ENCODE data around the gene RAB7A. TPM values are rescaled to one million over a fixed set of nuclear protein-coding genes. Genes with fewer than 3 reads are reported as not detected.

RAB7A gene
- total RNA-seq (ENCODE audit: low replicate concordance), result 47.5 and 51.2 TPM in 2 replicates

DNA sequence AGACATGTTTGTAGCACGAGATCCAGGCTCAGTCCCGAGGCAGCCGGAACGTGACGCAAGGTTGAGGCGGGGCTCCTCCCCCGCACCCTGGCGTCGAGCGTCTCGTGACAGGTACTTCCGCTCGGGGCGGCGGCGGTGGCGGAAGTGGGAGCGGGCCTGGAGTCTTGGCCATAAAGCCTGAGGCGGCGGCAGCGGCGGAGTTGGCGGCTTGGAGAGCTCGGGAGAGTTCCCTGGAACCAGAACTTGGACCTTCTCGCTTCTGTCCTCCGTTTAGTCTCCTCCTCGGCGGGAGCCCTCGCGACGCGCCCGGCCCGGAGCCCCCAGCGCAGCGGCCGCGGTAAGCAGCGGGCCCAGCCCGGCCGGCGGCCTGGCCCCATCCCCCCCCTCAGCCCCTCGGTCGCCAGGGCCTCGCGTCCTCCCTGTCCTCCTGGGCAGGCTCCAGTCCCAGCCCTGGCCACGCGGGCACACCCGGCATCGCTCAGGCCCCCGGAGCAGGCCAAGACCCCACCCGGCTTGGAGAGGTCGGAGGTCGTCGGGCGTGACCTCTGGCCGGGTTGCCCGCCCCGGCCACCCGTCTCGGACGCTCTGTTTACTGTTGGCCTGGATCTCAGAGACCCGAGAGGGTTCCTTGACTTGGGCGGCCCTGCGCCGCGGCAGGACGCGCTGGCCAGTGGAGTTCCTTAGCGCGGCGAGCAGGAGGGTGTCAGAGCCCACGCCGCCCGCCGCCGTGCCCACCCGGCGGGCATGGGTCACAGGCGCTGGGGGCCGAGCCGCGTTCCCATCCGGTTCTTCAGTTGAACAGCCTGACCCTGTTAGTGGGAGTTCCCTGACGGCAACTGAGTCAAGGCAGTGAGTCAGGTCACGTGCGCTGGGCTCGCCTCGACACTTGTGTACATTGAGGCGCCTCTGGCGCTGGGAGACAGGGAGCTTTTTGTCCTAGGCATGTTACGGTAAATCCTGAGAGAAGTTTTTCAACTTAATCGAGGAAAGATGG is at the start of gene RAB7A:
Gene RAB7A, plus strand, starts transcription at position 161 of the 994 bp plus-strand sequence. CDS start 69,185 bp downstream, outside the sequence.
- Histone ChIP-seq H2AFZ (replicated peaks) (peak within 1 kb of the TSS; percentile 97), H3K9ac (peak within 1 kb of the TSS; percentile 88), H3K27me3 (peaks cover 3% of the 10 kb centered on the region), H3K79me2 (ENCODE audit: low read depth) (peaks cover 57% of the 10 kb centered on the region), H3K9me3 (ENCODE audit: low read depth) (no peaks in the 10 kb centered on the region), H3F3A (ENCODE audit: low read depth) (peaks cover 4% of the 10 kb centered on the region), H3K4me2 (peak within 1 kb of the TSS; percentile 94), H3K4me1 (peaks cover 16% of the 10 kb centered on the region), H3K4me3 (peak within 1 kb of the TSS; percentile 93), H4K20me1 (ENCODE audit: low read depth) (peaks cover 48% of the 10 kb centered on the region), H3K27ac (peak within 1 kb of the TSS; percentile 69), H3K36me3 (no peaks in the 10 kb centered on the region)
- no peak for TF ChIP-seq EZH2phosphoT487 (IDR thresholded peaks at IDR 0.05)
- peak; percentile 40 for TF ChIP-seq EZH2 (IDR thresholded peaks at IDR 0.05)
- Mint-ChIP-seq H3K4me3 (peak within 1 kb of the TSS; percentile 96), H3K4me1 (peaks cover 33% of the 10 kb centered on the region), H3K9me3 (no peaks in the 10 kb centered on the region), H3K27ac (peak within 1 kb of the TSS; percentile 91), H3K27me3 (ENCODE audit: insufficient read depth, low read depth) (no peaks in the 10 kb centered on the region), H3K36me3 (peaks cover 11% of the 10 kb centered on the region)
- DNase-seq (ENCODE audit: low spot score), result peak; percentile 97

- no peaks in the 10 kb centered on the region for H3K9me3 ChIP-seq (ENCODE audit: low read depth)
- no peak overlapping the region for H3K9ac ChIP-seq
- H3K36me3 ChIP-seq, result no peaks in the 10 kb centered on the region
- H3K4me3 Mint-ChIP-seq, result peak overlapping the region; percentile 57
- H3K4me3 ChIP-seq, result no peak overlapping the region
- peaks cover 7% of the 10 kb centered on the region for H3K4me1 ChIP-seq
- H3K27ac Mint-ChIP-seq, result peak overlapping the region; percentile 23
- no peaks in the 10 kb centered on the region for H3K9me3 Mint-ChIP-seq
- no peaks in the 10 kb centered on the region for H3K36me3 Mint-ChIP-seq
- no peak for DNase-seq (ENCODE audit: low spot score)
- H3K79me2 ChIP-seq (ENCODE audit: low read depth), result peaks cover 7% of the 10 kb centered on the region
- no peak overlapping the region for H3K27ac ChIP-seq
- no peaks in the 10 kb centered on the region for H3K27me3 ChIP-seq
- H4K20me1 ChIP-seq (ENCODE audit: low read depth), result no peaks in the 10 kb centered on the region
- H2AFZ ChIP-seq (replicated peaks), result no peak overlapping the region
- peaks cover 8% of the 10 kb centered on the region for H3K4me1 Mint-ChIP-seq
- H3K4me2 ChIP-seq, result no peak overlapping the region
- H3F3A ChIP-seq (ENCODE audit: low read depth), result peaks cover 31% of the 10 kb centered on the region
- peaks cover 5% of the 10 kb centered on the region for H3K27me3 Mint-ChIP-seq (ENCODE audit: insufficient read depth, low read depth)
- no peak for TF ChIP-seq EZH2phosphoT487 (IDR thresholded peaks at IDR 0.05)
- TF ChIP-seq, protein P1, sequence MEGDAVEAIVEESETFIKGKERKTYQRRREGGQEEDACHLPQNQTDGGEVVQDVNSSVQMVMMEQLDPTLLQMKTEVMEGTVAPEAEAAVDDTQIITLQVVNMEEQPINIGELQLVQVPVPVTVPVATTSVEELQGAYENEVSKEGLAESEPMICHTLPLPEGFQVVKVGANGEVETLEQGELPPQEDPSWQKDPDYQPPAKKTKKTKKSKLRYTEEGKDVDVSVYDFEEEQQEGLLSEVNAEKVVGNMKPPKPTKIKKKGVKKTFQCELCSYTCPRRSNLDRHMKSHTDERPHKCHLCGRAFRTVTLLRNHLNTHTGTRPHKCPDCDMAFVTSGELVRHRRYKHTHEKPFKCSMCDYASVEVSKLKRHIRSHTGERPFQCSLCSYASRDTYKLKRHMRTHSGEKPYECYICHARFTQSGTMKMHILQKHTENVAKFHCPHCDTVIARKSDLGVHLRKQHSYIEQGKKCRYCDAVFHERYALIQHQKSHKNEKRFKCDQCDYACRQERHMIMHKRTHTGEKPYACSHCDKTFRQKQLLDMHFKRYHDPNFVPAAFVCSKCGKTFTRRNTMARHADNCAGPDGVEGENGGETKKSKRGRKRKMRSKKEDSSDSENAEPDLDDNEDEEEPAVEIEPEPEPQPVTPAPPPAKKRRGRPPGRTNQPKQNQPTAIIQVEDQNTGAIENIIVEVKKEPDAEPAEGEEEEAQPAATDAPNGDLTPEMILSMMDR (IDR thresholded peaks at IDR 0.05), result no peak
- no peak for TF ChIP-seq EZH2 (IDR thresholded peaks at IDR 0.05)
Observed at GRCh38 chr3:128679338-128679737, 46.6 kb upstream of the RAB7A start.

- Histone ChIP-seq H3K4me2 (peak overlapping the region; percentile 72), H3K4me3 (peak overlapping the region; percentile 55), H3K27ac (peak overlapping the region; percentile 97), H3F3A (ENCODE audit: low read depth) (peaks cover 30% of the 10 kb centered on the region), H3K79me2 (ENCODE audit: low read depth) (peaks cover 7% of the 10 kb centered on the region), H3K9me3 (ENCODE audit: low read depth) (no peaks in the 10 kb centered on the region), H3K4me1 (peaks cover 7% of the 10 kb centered on the region), H2AFZ (replicated peaks) (peak overlapping the region; percentile 69), H3K36me3 (no peaks in the 10 kb centered on the region), H3K9ac (peak overlapping the region; percentile 73), H3K27me3 (no peaks in the 10 kb centered on the region), H4K20me1 (ENCODE audit: low read depth) (no peaks in the 10 kb centered on the region)
- Mint-ChIP-seq H3K27me3 (ENCODE audit: insufficient read depth, low read depth) (peaks cover 5% of the 10 kb centered on the region), H3K4me3 (peak overlapping the region; percentile 88), H3K4me1 (peaks cover 8% of the 10 kb centered on the region), H3K9me3 (no peaks in the 10 kb centered on the region), H3K36me3 (no peaks in the 10 kb centered on the region), H3K27ac (peak overlapping the region; percentile 99)
- DNase-seq (ENCODE audit: low spot score), result peak; percentile 99
- TF ChIP-seq, protein P1 (IDR thresholded peaks at IDR 0.05), result peak; percentile 91
- TF ChIP-seq EZH2 (IDR thresholded peaks at IDR 0.05) (peak; percentile 49), EZH2phosphoT487 (IDR thresholded peaks at IDR 0.05) (peak; percentile 31)
Observed at GRCh38 chr3:128680603-128681368, 45.2 kb upstream of the RAB7A start.
